HG03139 (cell line): ENCODE measurements around the gene DSCAM.

Experiments
- ATAC-seq: cut with Tn5 transposase; IDR thresholded peaks from one replicate; pipeline ENCODE4 v1.9.1; 2021; ENCODE audit not compliant: unreplicated experiment

DSCAM gene

DNA sequence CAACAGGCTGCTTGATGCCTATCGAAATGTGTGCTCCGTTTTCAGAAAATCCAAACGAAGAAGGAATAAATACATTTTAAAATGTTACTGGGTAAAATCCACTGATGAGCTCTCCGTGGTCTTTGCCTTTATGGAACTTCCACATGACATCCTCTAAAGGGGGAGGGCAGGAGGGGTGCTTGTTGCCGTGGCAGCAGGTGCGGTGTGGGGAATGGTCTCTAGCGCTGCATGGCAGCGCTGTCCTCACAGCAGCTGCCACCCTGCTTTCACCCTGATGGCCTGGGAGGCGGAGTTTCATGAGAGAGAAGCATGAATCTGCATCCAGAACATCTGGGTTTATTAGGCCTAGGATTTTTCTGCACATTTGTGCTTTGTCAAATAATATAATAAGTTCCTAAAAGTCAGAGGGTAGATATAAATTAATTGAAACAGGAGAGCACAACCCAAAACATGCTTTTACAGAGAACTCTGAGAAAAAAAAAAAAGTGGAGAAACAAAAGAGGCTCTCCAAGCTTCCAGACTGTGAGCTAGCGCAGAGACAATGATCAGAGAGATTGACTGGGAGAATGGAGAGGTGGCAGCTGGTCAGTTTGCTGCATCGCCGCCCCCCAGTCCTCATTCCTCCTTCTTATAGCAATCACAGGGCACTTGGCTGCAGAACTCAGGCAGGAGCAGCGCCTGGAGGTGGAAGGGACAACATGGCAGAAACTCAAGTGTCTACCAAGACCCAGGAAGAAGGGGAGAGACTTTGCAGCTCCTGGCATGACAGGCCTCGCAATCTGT lies 228.6 kb downstream of the DSCAM start:
- ATAC-seq = no peak

DNA sequence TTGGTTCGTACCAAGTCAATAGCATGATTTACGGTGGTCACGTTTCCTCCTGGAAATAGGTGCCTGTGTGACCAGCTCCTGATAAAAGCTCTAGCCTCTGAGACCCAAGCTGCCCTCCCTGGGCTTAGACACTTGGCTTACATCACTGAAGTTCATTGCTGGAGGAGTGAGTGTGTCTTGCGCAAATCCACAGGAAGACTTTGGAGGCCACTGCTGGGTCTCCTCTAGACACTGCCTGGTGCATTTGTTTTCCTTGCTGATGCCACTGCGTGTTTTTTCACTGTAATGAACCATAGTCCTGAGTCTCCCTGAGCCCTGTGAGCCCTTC lies 230.6 kb downstream of the DSCAM start:
- no peak for ATAC-seq

DNA sequence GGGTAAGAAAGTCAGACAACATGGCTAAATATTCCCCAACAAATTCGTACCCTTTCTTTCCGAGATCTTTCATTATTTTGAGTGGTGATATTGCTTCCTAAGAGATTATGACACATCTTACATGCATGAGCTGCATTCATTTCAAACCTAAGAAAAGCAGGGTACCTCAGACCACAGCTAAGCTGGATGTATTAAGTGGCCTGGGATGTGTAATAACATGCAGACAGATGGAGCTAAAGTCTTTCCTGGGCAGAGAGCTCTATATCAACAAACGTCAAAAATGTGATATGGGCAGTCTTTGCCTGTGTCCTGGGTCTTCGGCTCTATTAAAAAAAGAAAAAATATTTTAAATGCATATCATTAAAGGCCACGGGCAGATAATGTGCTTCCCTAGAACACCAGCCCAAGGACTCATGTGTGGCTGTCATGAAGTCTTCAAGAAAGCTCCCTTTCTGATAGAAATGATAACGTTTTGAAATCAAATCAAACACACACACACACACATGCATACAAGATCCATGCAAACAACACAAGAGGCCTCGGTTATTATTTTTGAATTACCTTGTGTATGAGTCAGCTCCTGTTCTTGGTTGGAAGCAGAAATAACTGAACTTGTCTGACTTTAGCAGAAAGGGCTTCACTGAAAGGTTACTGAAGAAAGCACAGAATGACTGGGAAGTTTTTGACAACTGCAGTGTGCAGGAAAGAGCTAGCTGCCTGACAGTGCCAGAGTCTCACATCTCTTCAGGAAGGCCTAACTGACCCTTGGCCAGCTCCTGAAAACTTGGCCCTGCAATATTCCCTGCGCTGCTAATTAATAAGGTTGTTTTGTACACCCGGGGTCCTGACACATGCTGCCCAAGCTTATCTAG lies 231.2 kb downstream of the DSCAM start:
- ATAC-seq = no peak

GRCh38 chr21:40613546-40614030 lies 233.4 kb downstream of the DSCAM start:
- ATAC-seq = no peak

DNA sequence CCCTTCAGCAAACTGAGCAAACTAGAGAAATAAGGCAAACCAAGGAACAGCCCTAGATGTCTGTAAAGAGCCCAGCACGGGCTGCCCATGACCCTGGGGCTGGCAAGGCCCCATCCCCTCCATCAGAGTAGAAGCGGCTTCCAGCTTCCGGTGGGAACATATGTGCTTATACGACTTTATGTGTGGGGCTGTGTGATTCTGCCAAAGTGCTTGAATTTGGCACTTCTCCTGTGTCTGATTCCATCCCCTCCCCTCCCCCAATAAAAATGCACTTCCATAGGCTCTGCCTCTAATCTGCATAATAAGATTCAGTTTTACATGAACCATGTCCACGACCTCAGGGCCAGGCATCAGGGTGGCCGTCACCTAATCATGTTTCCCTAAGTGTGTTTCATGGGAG lies 236.6 kb downstream of the DSCAM start:
- no peak for ATAC-seq

DNA sequence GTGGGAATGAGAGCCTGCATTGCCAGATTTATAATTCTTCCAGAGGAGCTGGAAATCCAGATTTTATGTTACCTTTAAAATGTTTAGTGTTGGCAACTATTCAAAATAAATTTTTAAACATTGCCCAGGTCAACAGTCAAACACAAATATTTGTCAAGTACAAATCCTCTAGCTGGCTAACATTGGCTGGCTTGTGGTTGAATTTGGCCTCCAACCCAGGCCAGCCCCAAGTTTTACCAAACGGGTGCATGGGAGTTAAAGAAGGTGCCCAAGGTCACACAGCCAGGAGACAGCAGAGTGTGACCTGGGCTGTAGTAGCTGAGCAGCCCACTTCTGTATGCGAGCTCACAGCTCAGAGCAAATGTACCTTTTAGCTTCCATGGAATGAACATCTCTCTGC lies 240.6 kb downstream of the DSCAM start:
- ATAC-seq = no peak

GRCh38 chr21:40605094-40605493 lies 241.9 kb downstream of the DSCAM start:
- no peak for ATAC-seq

- ATAC-seq = no peak
Measured at GRCh38 chr21:40603774-40604173, 243.2 kb downstream of the DSCAM start.

- ATAC-seq = no peak
Measured at GRCh38 chr21:40602080-40602479, 244.9 kb downstream of the DSCAM start.

DNA sequence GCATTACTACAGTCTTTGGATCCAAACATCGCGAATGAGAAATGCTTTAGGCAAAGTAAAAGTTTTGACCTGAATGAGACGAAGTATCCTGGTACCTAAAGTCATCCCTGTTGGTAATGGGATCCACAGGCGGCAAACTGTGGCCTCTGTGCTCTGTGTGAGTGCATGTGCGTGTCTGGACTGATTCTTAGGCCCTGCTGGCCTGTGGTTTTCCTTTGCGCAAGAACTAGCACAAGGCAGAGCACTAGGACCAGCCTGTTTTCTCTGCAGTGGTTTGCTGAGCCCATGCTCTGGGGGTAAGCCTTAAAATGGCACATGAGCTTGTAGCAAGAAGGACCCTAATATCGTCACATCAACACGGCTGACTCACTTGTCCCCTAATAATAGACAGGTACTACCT lies 251.2 kb downstream of the DSCAM start:
- no peak for ATAC-seq

DNA sequence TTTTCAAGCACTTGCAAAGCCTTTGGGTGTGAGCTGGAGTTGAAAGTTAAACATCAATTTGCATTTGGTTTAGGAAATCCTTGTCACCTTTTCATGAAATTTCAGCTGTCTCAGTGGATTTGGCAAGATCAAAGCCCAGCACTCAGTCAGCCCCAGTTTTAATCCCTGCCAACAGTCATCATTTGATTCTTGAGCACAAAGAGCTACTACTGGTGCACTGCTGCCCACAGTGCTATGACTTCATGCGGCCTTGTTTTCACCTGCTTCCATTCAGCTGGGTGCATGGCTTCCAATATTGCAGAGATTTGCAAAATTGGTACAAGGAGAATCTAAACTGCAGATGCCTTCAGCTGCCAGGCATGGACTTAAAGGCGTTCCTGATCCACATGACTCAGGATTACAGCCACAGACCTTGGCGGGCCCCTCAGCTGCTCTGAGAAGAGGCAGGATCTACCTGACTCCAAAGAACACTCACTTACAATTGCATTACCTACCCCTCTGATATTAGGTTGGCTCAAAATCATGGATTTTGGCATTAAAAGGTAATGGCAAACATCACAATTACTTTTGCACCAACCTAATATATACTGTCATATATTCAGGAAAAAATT lies 259.1 kb downstream of the DSCAM start:
- no peak for ATAC-seq

GRCh38 chr21:40586575-40586974 lies 260.4 kb downstream of the DSCAM start:
- no peak for ATAC-seq

DNA sequence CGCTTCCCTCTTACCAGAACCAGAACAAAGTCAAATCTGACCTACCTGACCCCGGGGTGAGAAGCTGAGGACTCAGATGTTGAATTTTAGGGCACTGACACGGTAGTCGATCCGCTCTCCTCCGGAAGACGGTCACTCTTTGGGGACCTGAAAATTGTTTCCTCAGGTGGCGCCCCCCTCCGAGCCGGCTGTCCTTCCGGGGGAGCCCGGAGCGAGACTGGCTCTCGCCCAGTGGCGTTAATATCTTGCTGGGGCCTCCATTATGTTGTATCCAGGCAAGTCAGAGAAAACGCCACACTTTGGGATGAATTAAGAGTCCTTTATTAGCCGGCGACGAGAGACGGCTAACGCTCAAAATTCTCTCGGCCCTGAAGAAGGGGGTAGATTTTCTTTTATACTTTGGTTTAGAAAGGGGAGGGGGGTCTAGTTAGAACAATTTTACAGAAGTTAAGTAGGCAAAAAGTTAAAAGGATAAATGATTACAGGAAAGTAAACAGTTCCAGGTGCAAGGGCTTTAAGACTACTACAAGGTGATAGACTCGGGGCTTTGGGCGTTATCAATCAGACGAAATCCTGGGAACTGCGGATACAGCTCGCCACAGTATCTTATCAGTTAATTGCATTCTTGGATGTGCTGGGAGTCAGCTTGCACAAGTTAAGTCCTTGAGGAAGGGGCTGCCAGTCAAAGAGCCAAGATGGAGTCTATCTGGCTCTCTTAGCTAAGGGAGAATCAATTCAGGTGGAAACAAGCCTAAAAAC lies 269.5 kb downstream of the DSCAM start:
- no peak for ATAC-seq

DNA sequence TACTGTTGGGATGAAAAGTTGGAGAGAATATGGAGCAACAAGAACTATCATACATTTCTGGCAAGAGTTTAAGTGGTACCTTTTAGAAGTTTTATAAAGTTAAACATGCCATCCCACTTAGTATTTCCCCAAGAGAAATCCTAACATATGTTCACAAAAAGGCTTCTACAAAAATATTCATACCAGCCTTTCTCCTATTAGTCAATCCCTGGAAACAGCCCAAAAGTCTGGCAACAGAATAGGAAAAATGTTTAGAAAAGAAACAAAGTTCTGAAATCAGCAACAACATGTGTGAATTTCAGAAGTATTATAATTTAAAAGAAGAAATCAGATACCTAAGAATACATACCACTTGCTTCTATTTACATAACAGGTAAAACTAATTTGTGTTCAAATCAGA lies 271.0 kb downstream of the DSCAM start:
- no peak for ATAC-seq

DNA sequence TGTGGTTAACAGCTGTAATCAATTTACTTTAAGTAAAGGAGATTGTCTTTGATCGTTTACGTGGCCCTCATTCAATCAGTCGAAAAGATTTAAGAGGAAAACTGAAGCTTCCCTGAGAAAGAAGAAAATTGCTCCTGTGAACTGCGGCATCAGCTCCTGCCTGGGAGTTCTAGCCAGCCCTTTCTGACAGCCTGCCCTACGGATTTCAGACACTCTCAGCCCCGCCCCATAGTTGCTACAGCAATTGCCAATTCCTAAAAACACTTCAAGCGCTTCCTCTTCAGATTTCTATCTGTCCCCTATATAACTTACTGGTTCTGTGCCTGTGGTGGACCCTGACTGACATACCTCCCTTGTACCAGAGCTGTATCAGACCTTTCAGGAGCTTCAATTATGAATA lies 277.6 kb downstream of the DSCAM start:
- no peak for ATAC-seq

- ATAC-seq = no peak
Measured at GRCh38 chr21:40568807-40569206, 278.2 kb downstream of the DSCAM start.

DNA sequence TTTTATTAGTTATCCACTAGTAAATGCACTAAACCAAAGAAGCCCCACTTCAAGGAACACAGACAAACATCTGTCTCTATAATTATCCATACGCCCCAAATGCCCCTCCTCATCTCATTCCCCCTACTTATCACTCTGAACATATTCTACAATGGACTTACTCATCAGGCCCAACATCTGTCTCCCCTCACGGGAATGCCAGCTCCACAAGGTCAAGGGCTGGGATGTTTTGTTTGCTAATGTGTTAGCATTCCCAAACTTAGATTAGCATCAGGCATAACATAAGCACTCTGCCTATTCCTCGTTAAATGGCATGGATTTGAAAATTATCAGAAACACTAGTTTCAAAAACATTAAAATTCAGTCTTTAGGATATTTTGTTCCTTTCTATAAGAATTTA lies 279.5 kb downstream of the DSCAM start:
- no peak for ATAC-seq

- ATAC-seq = no peak
Measured at GRCh38 chr21:40566486-40566885, 280.5 kb downstream of the DSCAM start.

DNA sequence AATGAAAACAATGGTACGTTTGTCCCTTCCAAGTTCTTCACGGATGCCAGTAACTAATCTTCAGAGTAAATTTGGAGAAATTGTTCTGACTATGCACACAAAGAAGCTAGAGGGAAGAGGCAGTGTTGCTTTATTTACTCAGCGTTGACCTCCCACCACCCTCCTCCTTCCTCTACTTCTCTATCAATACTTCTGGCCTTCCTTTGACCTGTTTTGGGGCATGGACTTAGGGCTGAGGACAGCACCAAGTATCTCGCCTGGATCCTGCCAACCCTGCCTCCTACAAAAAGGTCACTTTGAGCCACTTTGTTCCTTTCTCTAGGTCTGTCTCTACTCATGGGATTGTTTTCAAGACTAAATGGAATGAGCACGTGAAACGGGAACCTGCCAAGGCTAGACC lies 282.6 kb downstream of the DSCAM start:
- ATAC-seq = no peak

DNA sequence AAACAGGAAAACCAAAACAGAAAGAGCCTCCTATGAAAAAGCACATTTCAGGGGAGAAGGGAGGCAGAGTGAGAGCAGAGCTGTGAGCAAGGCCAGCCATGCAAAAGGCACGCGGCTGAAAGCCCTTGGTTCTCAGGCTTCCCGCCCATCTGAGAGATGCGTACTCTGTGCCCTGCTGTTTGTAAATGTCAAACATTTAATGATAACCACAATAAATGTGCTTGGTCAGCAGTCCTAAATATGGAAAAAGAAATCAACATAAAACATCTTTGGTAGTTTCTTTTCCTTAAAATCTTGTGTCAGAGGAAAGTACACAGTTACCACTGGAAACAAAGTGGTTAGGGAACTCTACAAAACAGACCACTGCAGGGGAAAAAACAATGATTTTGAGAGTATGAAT lies 283.1 kb downstream of the DSCAM start:
- no peak for ATAC-seq
